Upper lobe of left lung (tissue), 4 donors: ENCODE results near the gene MACROD2.

Experiments used
- POLR2A ChIP-seq, 4 donors: fragments of 450-650 bp; IDR thresholded peaks; one replicate each; pipeline ENCODE4 v1.5.1; 2016 to 2017; ENCODE audit warnings: antibody characterized with exemption in 4 of 4, mild to moderate bottlenecking in 2 of 4
- TF ChIP-seq, protein P1 (sequence below), 6 experiments: fragments of 450-650 bp in 4 of 6; fragments of 200-600 bp in 2 of 6; sonication (generic) in 2 of 6; IDR thresholded peaks; one replicate each; pipeline ENCODE4 v1.5.1; 2016 to 2019; ENCODE audit warnings: antibody characterized with exemption in 6 of 6

DNA sequence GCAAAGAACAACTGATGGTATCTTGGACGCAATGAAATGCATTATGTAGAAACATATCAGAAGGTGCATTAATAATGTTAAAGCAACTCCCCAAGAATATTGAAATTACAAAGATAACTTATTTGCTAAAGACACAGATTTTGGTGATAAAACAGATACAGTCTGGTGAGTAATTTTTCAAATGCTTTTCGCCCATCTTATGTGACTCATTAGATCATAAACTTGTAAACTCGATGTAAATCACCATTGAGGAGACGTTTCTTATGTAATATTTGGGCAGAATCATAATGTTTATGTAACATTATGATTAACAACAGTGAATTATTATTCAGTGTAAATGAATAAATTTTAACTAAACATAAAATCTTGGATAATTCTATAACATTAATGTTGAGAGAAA, 1969.8 kb downstream of the MACROD2 start:
- TF ChIP-seq, protein P1, sequence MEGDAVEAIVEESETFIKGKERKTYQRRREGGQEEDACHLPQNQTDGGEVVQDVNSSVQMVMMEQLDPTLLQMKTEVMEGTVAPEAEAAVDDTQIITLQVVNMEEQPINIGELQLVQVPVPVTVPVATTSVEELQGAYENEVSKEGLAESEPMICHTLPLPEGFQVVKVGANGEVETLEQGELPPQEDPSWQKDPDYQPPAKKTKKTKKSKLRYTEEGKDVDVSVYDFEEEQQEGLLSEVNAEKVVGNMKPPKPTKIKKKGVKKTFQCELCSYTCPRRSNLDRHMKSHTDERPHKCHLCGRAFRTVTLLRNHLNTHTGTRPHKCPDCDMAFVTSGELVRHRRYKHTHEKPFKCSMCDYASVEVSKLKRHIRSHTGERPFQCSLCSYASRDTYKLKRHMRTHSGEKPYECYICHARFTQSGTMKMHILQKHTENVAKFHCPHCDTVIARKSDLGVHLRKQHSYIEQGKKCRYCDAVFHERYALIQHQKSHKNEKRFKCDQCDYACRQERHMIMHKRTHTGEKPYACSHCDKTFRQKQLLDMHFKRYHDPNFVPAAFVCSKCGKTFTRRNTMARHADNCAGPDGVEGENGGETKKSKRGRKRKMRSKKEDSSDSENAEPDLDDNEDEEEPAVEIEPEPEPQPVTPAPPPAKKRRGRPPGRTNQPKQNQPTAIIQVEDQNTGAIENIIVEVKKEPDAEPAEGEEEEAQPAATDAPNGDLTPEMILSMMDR (IDR thresholded peaks at IDR 0.05), result no peak
- TF ChIP-seq POLR2A (IDR thresholded peaks at IDR 0.05), result no peak
